Caco-2 (cell line): Measurements from ENCODE around the gene DHX34. TPM values are rescaled to one million over a fixed set of nuclear protein-coding genes. Genes with fewer than 3 reads are reported as not detected.

Source experiments
- BruUV-seq: library from RNA; stranded (reverse); fragments of 400-500 nt; replicated peaks from 2 replicates; lab custom pipeline; 2021; lab: Mats Ljungman, UMichigan
- CTCF ChIA-PET: fragments of 300-600 bp; sonication (Branson Sonifier 250); formaldehyde crosslinking; loops from one replicate; lab custom pipeline; 2022; ENCODE audit warnings: antibody characterized with exemption; lab: Charles Lee
- POLR2A ChIA-PET: fragments of 300-600 bp; sonication (Branson Sonifier 250); formaldehyde crosslinking; loops from one replicate; lab custom pipeline; 2022; ENCODE audit warnings: antibody characterized with exemption; lab: Charles Lee
- DNase-seq, 2 experiments: peaks; one replicate each; pipeline versions ENCODE4 v3.0.0 to v3.0.0-alpha.2; 2020 to 2022
- H3K27me3 ChIP-seq: replicated peaks from 2 replicates; pipeline ENCODE4 v1.6.0; 2011; ENCODE audit warnings: low read length; ENCODE audit not compliant: control insufficient read depth, insufficient read depth
- H3K36me3 ChIP-seq: 2 replicates; pipeline ENCODE4 v1.5.1; 2011; ENCODE audit warnings: low read length; ENCODE audit not compliant: control insufficient read depth, insufficient read depth
- H3K4me1 ChIP-seq: fragments of 250-450 bp; sonication (Bioruptor Pico); 2 replicates; pipeline ENCODE4 v1.5.1; 2020; ENCODE audit warnings: mild to moderate bottlenecking
- H3K4me3 ChIP-seq: 2 replicates; pipeline ENCODE4 v1.5.1; 2011; ENCODE audit warnings: low read depth, mild to moderate bottlenecking, control low read depth, low read length
- H3K9me3 ChIP-seq: fragments of 250-450 bp; sonication (Bioruptor Pico); 2 replicates; pipeline ENCODE4 v1.5.1; 2020; ENCODE audit warnings: mild to moderate bottlenecking, moderate library complexity
- H3K27ac Mint-ChIP-seq: one replicate; pipeline ENCODE4 v1.8.0; 2022; ENCODE audit warnings: mixed read lengths; ENCODE audit not compliant: unreplicated experiment
- H3K27me3 Mint-ChIP-seq: one replicate; pipeline ENCODE4 v1.8.0; 2022; ENCODE audit warnings: mixed read lengths; ENCODE audit not compliant: insufficient read depth, unreplicated experiment
- H3K36me3 Mint-ChIP-seq: one replicate; pipeline ENCODE4 v1.8.0; 2022; ENCODE audit warnings: mild to moderate bottlenecking, mixed read lengths; ENCODE audit not compliant: insufficient read depth, unreplicated experiment
- H3K4me1 Mint-ChIP-seq: one replicate; pipeline ENCODE4 v1.8.0; 2022; ENCODE audit warnings: low read depth, mixed read lengths; ENCODE audit not compliant: unreplicated experiment
- H3K4me3 Mint-ChIP-seq: one replicate; pipeline ENCODE4 v1.8.0; 2022; ENCODE audit warnings: mild to moderate bottlenecking, moderate library complexity, mixed read lengths; ENCODE audit not compliant: unreplicated experiment
- H3K9me3 Mint-ChIP-seq: one replicate; pipeline ENCODE4 v1.8.0; 2022; ENCODE audit warnings: mixed read lengths; ENCODE audit not compliant: unreplicated experiment
- CTCF ChIP-seq, 2 experiments: fragments of 200-600 bp in 1 of 2; IDR thresholded peaks; 1 replicate in 1 of 2; 2 replicates in 1 of 2; pipeline versions ENCODE4 v1.5.1 to v1.8.0; 2011 to 2022; ENCODE audit warnings: antibody characterized with exemption in 1 of 2, control low read depth in 1 of 2, inconsistent platforms in 1 of 2, low read depth in 1 of 2, low read length in 1 of 2, mild to moderate bottlenecking in 1 of 2, moderate library complexity in 1 of 2; ENCODE audit not compliant: insufficient read depth in 1 of 2, severe bottlenecking in 1 of 2, unreplicated experiment in 1 of 2
- intact Hi-C: fragments of 100-400 bp; cut with micrococcal nuclease; formaldehyde crosslinking; loops from one replicate; pipeline ENCODE4 v1.10.0; 2022; ENCODE audit not compliant: unreplicated experiment
- total RNA-seq: library from RNA; stranded (reverse); gene quantifications from 2 replicates; pipeline ENCODE4 v1.2.3, GENCODE V29; 2022

Gene DHX34
- total RNA-seq, 1 experiment from 2014 or later: 28.7 TPM

DNA sequence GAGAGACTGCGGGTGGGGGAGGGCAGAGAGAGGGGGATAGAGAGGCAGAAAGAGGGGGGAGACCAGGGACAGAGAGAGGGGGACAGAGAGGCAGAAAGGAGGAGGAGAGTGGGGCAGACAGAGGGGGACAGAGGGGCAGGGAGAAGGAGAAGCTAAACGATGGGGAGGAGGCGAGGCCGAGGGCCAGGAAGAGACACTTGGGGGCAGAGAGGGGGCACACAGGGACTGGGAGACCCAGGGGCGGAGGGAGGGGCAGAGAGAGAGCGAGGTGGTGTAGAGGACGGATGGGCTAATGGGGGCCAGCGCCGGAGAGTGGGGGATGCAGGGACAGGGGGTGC lies 69.5 kb downstream of the DHX34 start:
- Mint-ChIP-seq H3K27ac (no peak overlapping the region), H3K4me3 (peak overlapping the region; percentile 73), H3K4me1 (peaks cover 37% of the 10 kb centered on the region), H3K27me3 (peaks cover 33% of the 10 kb centered on the region), H3K36me3 (peaks cover 5% of the 10 kb centered on the region), H3K9me3 (no peaks in the 10 kb centered on the region)
- CTCF ChIA-PET: interaction anchor here (1.0 kb wide), 1 partner anchor 10 kb away, joined by 9 read pairs; no protein-coding TSS in a partner anchor
- no peak for DNase-seq
- no TSS peak for BruUV-seq
- intact Hi-C loops: no loop called here
- POLR2A ChIA-PET: no interaction called here
- no peaks in the 10 kb centered on the region for H3K4me1 ChIP-seq
- no peak for TF ChIP-seq CTCF (IDR thresholded peaks at IDR 0.05; ENCODE audit: insufficient read depth in 1 of 2, low read depth in 1 of 2, low read length in 1 of 2, severe bottlenecking in 1 of 2, unreplicated experiment in 1 of 2)
- no peaks in the 10 kb centered on the region for H3K9me3 ChIP-seq
- peaks cover 8% of the 10 kb centered on the region for H3K27me3 ChIP-seq
- H3K4me3 ChIP-seq: peak overlapping the region; percentile 53
- no peaks in the 10 kb centered on the region for H3K36me3 ChIP-seq

DNA sequence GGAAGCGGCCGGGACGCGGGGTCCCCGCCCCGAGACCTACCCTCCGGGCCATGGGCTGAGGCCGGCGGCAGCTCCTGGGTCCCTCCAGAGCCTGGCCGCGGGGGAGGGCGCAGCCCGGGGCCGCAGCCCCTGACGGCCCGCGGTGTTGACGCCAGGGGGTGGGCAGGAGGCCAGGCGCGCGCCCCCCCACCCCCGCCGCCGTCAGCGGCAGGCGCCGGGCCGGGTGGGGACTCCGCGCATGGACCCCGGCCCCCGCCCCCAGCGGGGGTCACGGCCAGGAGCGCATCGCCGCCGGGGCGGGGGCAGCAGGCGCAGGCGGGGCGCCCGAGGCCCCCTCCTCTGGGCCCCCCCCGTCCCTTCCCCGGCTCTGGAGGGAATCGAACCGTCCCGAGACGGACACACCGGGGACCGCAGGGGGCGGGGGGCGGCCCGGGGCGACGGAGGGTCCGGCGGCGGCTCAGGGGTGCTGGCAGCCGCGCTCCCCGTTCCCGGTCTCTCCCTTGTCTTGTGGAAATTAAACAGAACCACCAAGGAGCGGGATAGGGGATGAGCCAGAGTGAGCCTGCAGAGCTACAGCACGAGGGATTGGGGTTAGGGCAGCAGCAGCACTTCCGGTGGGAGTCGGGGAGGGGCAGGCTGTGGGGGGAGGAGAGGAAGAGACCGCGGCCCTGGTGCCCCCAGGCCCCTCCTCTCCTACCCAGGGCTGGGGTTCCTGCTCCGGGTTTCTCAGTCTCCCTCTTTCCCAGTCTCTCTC lies 70.1 kb downstream of the DHX34 start, which contains the start of gene MEIS3:
TSS of gene MEIS3 (minus strand) at position 498 of the 754 bp plus-strand sequence. CDS start at position 52, 446 bp downstream.
- Mint-ChIP-seq H3K4me1 (peaks cover 37% of the 10 kb centered on the region), H3K27ac (no peak within 1 kb of the TSS), H3K9me3 (no peaks in the 10 kb centered on the region), H3K36me3 (peaks cover 5% of the 10 kb centered on the region), H3K4me3 (peak within 1 kb of the TSS; percentile 73), H3K27me3 (peaks cover 33% of the 10 kb centered on the region)
- Histone ChIP-seq H3K4me3 (peak within 1 kb of the TSS; percentile 53), H3K36me3 (no peaks in the 10 kb centered on the region), H3K27me3 (peaks cover 8% of the 10 kb centered on the region), H3K9me3 (no peaks in the 10 kb centered on the region), H3K4me1 (no peaks in the 10 kb centered on the region)
- ChIA-PET CTCF (interaction anchor here (1.0 kb wide), 1 partner anchor 9 kb away, joined by 9 read pairs; no protein-coding TSS in a partner anchor), POLR2A (no interaction called here)
- no peak for TF ChIP-seq CTCF (IDR thresholded peaks at IDR 0.05; ENCODE audit: insufficient read depth in 1 of 2, low read depth in 1 of 2, low read length in 1 of 2, severe bottlenecking in 1 of 2, unreplicated experiment in 1 of 2)
- peak in 1 of 2 experiments; percentile 34 for DNase-seq
- intact Hi-C loops: no loop called here
- no TSS peak for BruUV-seq

GRCh38 chr19:47419789-47420188 lies 70.7 kb downstream of the DHX34 start:
- peaks cover 5% of the 10 kb centered on the region for H3K36me3 Mint-ChIP-seq
- Histone ChIP-seq H3K9me3 (no peaks in the 10 kb centered on the region), H3K4me3 (no peak overlapping the region), H3K27me3 (peaks cover 8% of the 10 kb centered on the region), H3K4me1 (no peaks in the 10 kb centered on the region), H3K36me3 (no peaks in the 10 kb centered on the region)
- TF ChIP-seq CTCF (IDR thresholded peaks at IDR 0.05; ENCODE audit: insufficient read depth in 1 of 2, low read depth in 1 of 2, low read length in 1 of 2, severe bottlenecking in 1 of 2, unreplicated experiment in 1 of 2): no peak
- H3K27ac Mint-ChIP-seq: no peak overlapping the region
- no peak for DNase-seq
- no TSS peak for BruUV-seq
- no peaks in the 10 kb centered on the region for H3K9me3 Mint-ChIP-seq
- peaks cover 36% of the 10 kb centered on the region for H3K4me1 Mint-ChIP-seq
- intact Hi-C loops: loop anchor here (10.0 kb wide), 1 partner anchor 75 kb away; the partner anchor contains the start of gene DHX34
- ChIA-PET POLR2A (no interaction called here), CTCF (interaction anchor here (0.6 kb wide), 1 partner anchor 64 kb away, joined by 3 read pairs; the partner anchor contains the start of gene KPTN)
- H3K4me3 Mint-ChIP-seq: no peak overlapping the region
- H3K27me3 Mint-ChIP-seq: peaks cover 33% of the 10 kb centered on the region
